Uterus (tissue), 4 donors: ENCODE data around the gene NRTN. TPM values are rescaled to one million over a fixed set of nuclear protein-coding genes. Genes with fewer than 3 reads are reported as not detected.
A peak's percentile ranks its signal among the peaks of the same experiment; 100 is the strongest.

ENCODE experiments used
- DNase-seq, 2 donors: peaks; one replicate each; pipeline ENCODE4 v3.0.0-alpha.2; 2019 to 2020
- H3K27ac ChIP-seq, 2 donors: fragments of 200-600 bp; sonication (generic); 1 replicate in 1 of 2; 2 replicates in 1 of 2; pipeline ENCODE4 v1.5.1; 2016 to 2018
- H3K27me3 ChIP-seq, 2 donors: fragments of 200-600 bp; sonication (generic); one replicate each; pipeline ENCODE4 v1.5.1; 2018 to 2019; ENCODE audit warnings: control low read depth in 1 of 2
- H3K36me3 ChIP-seq, 2 donors: fragments of 200-600 bp; sonication (generic); one replicate each; pipeline ENCODE4 v1.5.1; 2019; ENCODE audit warnings: control low read depth in 1 of 2
- H3K4me1 ChIP-seq, 2 donors: fragments of 200-600 bp; sonication (generic); one replicate each; pipeline ENCODE4 v1.5.1; 2018 to 2019; ENCODE audit warnings: control low read depth in 1 of 2
- H3K4me3 ChIP-seq, 2 donors: fragments of 200-600 bp; sonication (generic); 1 replicate in 1 of 2; 2 replicates in 1 of 2; pipeline ENCODE4 v1.5.1; 2018 to 2019; ENCODE audit warnings: mild to moderate bottlenecking in 1 of 2
- H3K9me3 ChIP-seq, 2 donors: fragments of 200-600 bp; sonication (generic); one replicate each; pipeline ENCODE4 v1.5.1; 2019; ENCODE audit warnings: control low read depth in 1 of 2
- CTCF ChIP-seq, 4 experiments: fragments of 200-600 bp in 2 of 4; fragments of 450-650 bp in 2 of 4; sonication (generic) in 2 of 4; IDR thresholded peaks; one replicate each; pipeline ENCODE4 v1.5.1; 2016 to 2019; ENCODE audit warnings: antibody characterized with exemption in 4 of 4, mild to moderate bottlenecking in 2 of 4, moderate library complexity in 1 of 4
- POLR2A ChIP-seq, 2 donors: fragments of 450-650 bp; IDR thresholded peaks; one replicate each; pipeline ENCODE4 v1.6.1; 2016; ENCODE audit warnings: antibody characterized with exemption in 2 of 2, mild to moderate bottlenecking in 1 of 2, moderate library complexity in 1 of 2
- intact Hi-C: fragments of 100-400 bp; cut with DNase I; formaldehyde crosslinking; loops from one replicate; pipeline ENCODE4 v1.15.1; 2023; ENCODE audit warnings: low total_unique reads
- total RNA-seq, 4 donors: library from RNA; depleted of rRNA in 3 of 4; stranded (reverse); fragments of >200 nt in 3 of 4; gene quantifications; one replicate each; pipeline versions ENCODE4 v1.1.0 to v1.2.4, GENCODE V29; 2014 to 2023
- donor health status: DM: yes; HTN: yes; CAD: no.

The NRTN gene
- total RNA-seq, 4 donors from 2014 or later: 0.35 TPM; not detected in 3

- Histone ChIP-seq H3K27me3 (no peaks in the 10 kb centered on the region), H3K27ac (no peak overlapping the region), H3K36me3 (no peaks in the 10 kb centered on the region), H3K4me1 (no peaks in the 10 kb centered on the region), H3K4me3 (no peak overlapping the region), H3K9me3 (no peaks in the 10 kb centered on the region)
- TF ChIP-seq CTCF (IDR thresholded peaks at IDR 0.05) (no peak), POLR2A (IDR thresholded peaks at IDR 0.05) (no peak)
- DNase-seq: no peak
- intact Hi-C loops: no loop called here
These were observed 17.3 kb upstream of the NRTN start for GRCh38 chr19:5787409-5788182.

- DNase-seq: no peak
- H3K27ac ChIP-seq: no peak overlapping the region
- H3K4me3 ChIP-seq: no peak overlapping the region
- intact Hi-C loops: no loop called here
- no peaks in the 10 kb centered on the region for H3K9me3 ChIP-seq
- TF ChIP-seq POLR2A (IDR thresholded peaks at IDR 0.05) (no peak), CTCF (IDR thresholded peaks at IDR 0.05) (no peak)
- H3K4me1 ChIP-seq: no peaks in the 10 kb centered on the region
- H3K27me3 ChIP-seq: no peaks in the 10 kb centered on the region
- no peaks in the 10 kb centered on the region for H3K36me3 ChIP-seq
These were observed 16.4 kb upstream of the NRTN start for GRCh38 chr19:5788422-5788821.

- H3K27ac ChIP-seq: no peak overlapping the region
- no peak for DNase-seq
- H3K9me3 ChIP-seq: no peaks in the 10 kb centered on the region
- H3K27me3 ChIP-seq: no peaks in the 10 kb centered on the region
- no peaks in the 10 kb centered on the region for H3K4me1 ChIP-seq
- no peak overlapping the region for H3K4me3 ChIP-seq
- H3K36me3 ChIP-seq: no peaks in the 10 kb centered on the region
- intact Hi-C loops: no loop called here
- no peak for TF ChIP-seq CTCF (IDR thresholded peaks at IDR 0.05)
- TF ChIP-seq POLR2A (IDR thresholded peaks at IDR 0.05): no peak
These were observed 15.5 kb upstream of the NRTN start for GRCh38 chr19:5789351-5789761.

- DNase-seq: no peak
- Histone ChIP-seq H3K4me3 (peak overlapping the region; percentile 90 to 91), H3K27ac (peak overlapping the region; percentile 92 to 98), H3K27me3 (no peaks in the 10 kb centered on the region), H3K36me3 (no peaks in the 10 kb centered on the region), H3K4me1 (no peaks in the 10 kb centered on the region), H3K9me3 (no peaks in the 10 kb centered on the region)
- intact Hi-C loops: no loop called here
- TF ChIP-seq POLR2A (IDR thresholded peaks at IDR 0.05): no peak
- no peak for TF ChIP-seq CTCF (IDR thresholded peaks at IDR 0.05)
These were observed 14.8 kb upstream of the NRTN start for GRCh38 chr19:5789886-5790558.
